Natural killer cell treated with Interleukin-12 subunit alpha and Interleukin-12 subunit beta and Interleukin-15 and Interleukin-18, amount 100 ng/mL, for 72 hours (primary cell): ENCODE data around the gene CHFR. TPM values are rescaled to one million over a fixed set of nuclear protein-coding genes. Genes with fewer than 3 reads are reported as not detected.
"Not testable (repeated sequence)": the region's sequence is repeated elsewhere in the genome, so short reads cannot be mapped to it uniquely, and the experiment has no call there.

Experiments
- ATAC-seq, 2 donors: fragments of 150-1000 bp; cut with Tn5 transposase in 1 of 2; sonication (Bioruptor Pico), chemical (Tn5 transposase) in 1 of 2; 2 replicates each; pipeline ENCODE4 v1.10.0; 2021
- DNase-seq: peaks from one replicate; pipeline ENCODE4 v3.0.0; 2022; ENCODE audit warnings: low spot score
- H3K27ac Mint-ChIP-seq, 2 donors: 1 replicate in 1 of 2; 2 replicates in 1 of 2; pipeline ENCODE4 v1.8.0; 2022; ENCODE audit warnings: mixed read lengths in 2 of 2, mild to moderate bottlenecking in 1 of 2, moderate library complexity in 1 of 2
- H3K27me3 Mint-ChIP-seq, 2 donors: 1 replicate in 1 of 2; 2 replicates in 1 of 2; pipeline ENCODE4 v1.8.0; 2022; ENCODE audit warnings: mixed read lengths in 2 of 2
- H3K36me3 Mint-ChIP-seq: one replicate; pipeline ENCODE4 v1.8.0; 2022; ENCODE audit warnings: mixed read lengths
- H3K4me1 Mint-ChIP-seq, 2 donors: 1 replicate in 1 of 2; 2 replicates in 1 of 2; pipeline ENCODE4 v1.8.0; 2022; ENCODE audit warnings: low read depth in 2 of 2, mixed read lengths in 2 of 2, mild to moderate bottlenecking in 1 of 2
- H3K4me3 Mint-ChIP-seq: one replicate; pipeline ENCODE4 v1.8.0; 2022; ENCODE audit warnings: mixed read lengths
- H3K9me3 Mint-ChIP-seq: 2 replicates; pipeline ENCODE4 v1.8.0; 2022; ENCODE audit warnings: mixed read lengths
- total RNA-seq, 2 donors: library from RNA; stranded (reverse); gene quantifications; one replicate each; pipeline ENCODE4 v1.2.3, GENCODE V29; 2022

Gene CHFR
- total RNA-seq, 2 donors from 2014 or later, result 121 to 155 TPM

- DNase-seq, result peak; percentile 93
- Mint-ChIP-seq H3K4me1 (peaks cover 29 to 36% of the 10 kb centered on the region in 2 donors), H3K27me3 (no peaks in the 10 kb centered on the region), H3K36me3 (peaks cover 20% of the 10 kb centered on the region), H3K4me3 (peak within 1 kb of the TSS; percentile 86), H3K9me3 (no peaks in the 10 kb centered on the region), H3K27ac (peak within 1 kb of the TSS; percentile 98 to 99)
- peak; percentile 96 for ATAC-seq
These were observed 58.5 kb downstream of the CHFR start, which contains the start of gene GOLGA3 for GRCh38 chr12:132828706-132829534. TSS of gene GOLGA3 (minus strand) at chr12:132828869. CDS start at chr12:132822128, 6,741 bp downstream.

GRCh38 chr12:132827763-132828703, 59.4 kb downstream of the CHFR start:
- DNase-seq, result peak; percentile 65
- peak; percentile 59 to 69 for ATAC-seq
- no peaks in the 10 kb centered on the region for H3K9me3 Mint-ChIP-seq

DNA sequence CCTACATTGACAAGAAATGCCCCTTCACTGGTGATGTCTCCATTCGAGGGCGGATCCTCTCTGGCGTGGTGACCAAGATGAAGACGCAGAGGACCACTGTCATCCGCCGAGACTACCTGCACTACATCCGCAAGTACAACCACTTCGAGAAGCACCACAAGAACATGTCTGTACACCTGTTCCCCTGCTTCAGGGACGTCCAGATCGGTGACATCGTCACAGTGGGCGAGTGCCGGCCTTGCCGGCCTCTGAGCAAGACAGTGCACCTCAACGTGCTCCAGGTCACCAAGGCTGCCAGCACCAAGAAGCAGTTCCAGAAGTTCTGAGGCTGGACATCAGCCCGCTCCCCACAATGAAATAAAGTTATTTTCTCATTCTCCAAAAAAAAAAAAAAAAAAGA, 61.5 kb downstream of the CHFR start:
- DNase-seq, result no peak
- Mint-ChIP-seq H3K27ac (peak overlapping the region in 1 of 2 donors; percentile 29), H3K4me1 (peaks cover 29% of the 10 kb centered on the region in 2 donors), H3K4me3 (no peak overlapping the region), H3K36me3 (peaks cover 11% of the 10 kb centered on the region), H3K9me3 (no peaks in the 10 kb centered on the region), H3K27me3 (no peaks in the 10 kb centered on the region)
- no peak for ATAC-seq

More at GRCh38 chr12:132827763-132828703, 59.4 kb downstream of the CHFR start:
- Mint-ChIP-seq H3K4me3 (peak overlapping the region; percentile 86), H3K27ac (peak overlapping the region; percentile 98 to 99), H3K27me3 (no peaks in the 10 kb centered on the region), H3K36me3 (peaks cover 16% of the 10 kb centered on the region), H3K4me1 (peaks cover 29 to 32% of the 10 kb centered on the region in 2 donors)

GRCh38 chr12:132825089-132825488, 62.3 kb downstream of the CHFR start:
- ATAC-seq, result no peak
- no peak for DNase-seq
- H3K27me3 Mint-ChIP-seq, result no peaks in the 10 kb centered on the region
- H3K4me3 Mint-ChIP-seq, result no peak overlapping the region
- no peak overlapping the region for H3K27ac Mint-ChIP-seq
- peaks cover 29% of the 10 kb centered on the region in 2 donors for H3K4me1 Mint-ChIP-seq
- peaks cover 11% of the 10 kb centered on the region for H3K36me3 Mint-ChIP-seq
- no peaks in the 10 kb centered on the region for H3K9me3 Mint-ChIP-seq

DNA sequence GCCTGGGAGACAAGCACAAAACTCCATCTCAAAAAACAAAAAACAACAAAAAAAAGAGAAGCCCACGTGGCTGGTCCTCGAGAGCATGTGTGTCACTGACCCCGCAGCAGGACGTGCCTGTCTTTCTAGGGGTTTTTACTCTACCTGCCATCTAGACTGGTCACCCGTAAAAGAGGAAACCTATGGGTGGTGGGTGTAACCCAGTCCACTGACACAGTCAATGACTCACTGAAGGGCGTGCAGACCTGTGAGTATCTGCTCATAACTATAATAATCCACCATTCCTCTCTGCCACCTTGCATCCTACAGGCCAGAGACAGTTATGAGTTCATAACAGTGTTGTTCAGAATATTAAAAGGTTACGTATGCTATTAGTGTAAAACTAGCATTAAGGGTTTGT, 63.4 kb downstream of the CHFR start:
- H3K4me3 Mint-ChIP-seq, result no peak overlapping the region
- H3K9me3 Mint-ChIP-seq, result no peaks in the 10 kb centered on the region
- ATAC-seq (no peak), DNase-seq (no peak)
- H3K27me3 Mint-ChIP-seq, result no peaks in the 10 kb centered on the region
- peaks cover 11% of the 10 kb centered on the region for H3K36me3 Mint-ChIP-seq
- no peak overlapping the region for H3K27ac Mint-ChIP-seq
- H3K4me1 Mint-ChIP-seq, result peaks cover 23 to 25% of the 10 kb centered on the region in 2 donors

GRCh38 chr12:132818562-132818961, 68.8 kb downstream of the CHFR start:
- Mint-ChIP-seq H3K36me3 (peaks cover 8% of the 10 kb centered on the region), H3K9me3 (no peaks in the 10 kb centered on the region), H3K27ac (peak overlapping the region; percentile 86 to 88), H3K27me3 (no peaks in the 10 kb centered on the region), H3K4me1 (peaks cover 10 to 12% of the 10 kb centered on the region in 2 donors), H3K4me3 (peak overlapping the region; percentile 70)
- DNase-seq (peak; percentile 82), ATAC-seq (peak; percentile 96 to 97)

- Mint-ChIP-seq H3K4me3 (no peak overlapping the region), H3K27me3 (no peaks in the 10 kb centered on the region), H3K36me3 (peaks cover 23% of the 10 kb centered on the region), H3K4me1 (peaks cover 18 to 22% of the 10 kb centered on the region in 2 donors), H3K9me3 (no peaks in the 10 kb centered on the region), H3K27ac (no peak overlapping the region)
- DNase-seq, result no peak
- no peak for ATAC-seq
These were observed 73.2 kb downstream of the CHFR start for GRCh38 chr12:132814232-132814631.

DNA sequence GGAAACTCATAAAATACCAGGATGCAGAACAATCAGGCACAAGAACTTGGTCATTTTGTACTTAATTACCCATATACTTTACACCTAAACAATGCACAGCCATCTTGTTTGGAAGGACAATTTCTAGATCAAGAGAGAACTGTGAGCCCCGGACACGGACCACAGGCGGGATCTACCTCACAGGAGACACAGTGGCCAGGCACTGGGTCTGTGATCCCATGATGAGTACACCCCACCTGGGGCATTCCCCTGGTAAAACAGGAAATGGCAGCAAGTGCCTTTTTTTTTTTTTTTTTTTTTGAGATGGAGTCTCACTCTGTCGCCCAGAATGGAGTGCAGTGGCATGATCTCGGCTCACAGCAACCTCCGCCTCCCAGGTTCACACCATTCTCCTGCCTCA, 74.0 kb downstream of the CHFR start:
- no peak overlapping the region for H3K27ac Mint-ChIP-seq
- H3K4me3 Mint-ChIP-seq, result no peak overlapping the region
- H3K27me3 Mint-ChIP-seq, result no peaks in the 10 kb centered on the region
- no peaks in the 10 kb centered on the region for H3K9me3 Mint-ChIP-seq
- H3K4me1 Mint-ChIP-seq, result peaks cover 12 to 17% of the 10 kb centered on the region in 2 donors
- no peak for ATAC-seq
- DNase-seq, result no peak
- peaks cover 20% of the 10 kb centered on the region for H3K36me3 Mint-ChIP-seq

- Mint-ChIP-seq H3K27me3 (no peaks in the 10 kb centered on the region), H3K4me3 (no peak overlapping the region), H3K36me3 (peaks cover 15% of the 10 kb centered on the region), H3K4me1 (peaks cover 6 to 12% of the 10 kb centered on the region in 2 donors), H3K9me3 (no peaks in the 10 kb centered on the region), H3K27ac (no peak overlapping the region)
- ATAC-seq, result peak in 1 of 2 donors; percentile 61
- no peak for DNase-seq
These were observed 74.6 kb downstream of the CHFR start for GRCh38 chr12:132812631-132813305.

DNA sequence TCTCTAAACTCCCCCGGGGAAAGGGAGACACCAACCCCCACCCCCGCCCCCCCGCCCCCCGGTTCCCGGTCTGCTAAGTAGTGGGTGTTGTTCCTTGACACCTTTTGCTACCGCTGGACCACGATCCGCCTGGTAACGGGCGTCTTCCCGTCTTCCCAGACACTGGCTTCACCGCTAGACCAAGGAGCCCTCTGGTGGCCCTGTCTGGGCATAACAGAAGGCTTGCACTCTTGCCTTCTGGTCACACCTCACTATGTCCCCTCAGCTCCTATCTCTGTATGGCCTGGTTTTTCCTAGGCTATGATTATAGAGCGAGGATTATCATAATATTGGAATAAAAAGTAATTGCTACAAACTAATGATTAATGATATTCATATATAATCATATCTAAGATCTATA, 78.0 kb downstream of the CHFR start:
- H3K36me3 Mint-ChIP-seq, result peaks cover 15% of the 10 kb centered on the region
- not testable (repeated sequence) for DNase-seq

DNA sequence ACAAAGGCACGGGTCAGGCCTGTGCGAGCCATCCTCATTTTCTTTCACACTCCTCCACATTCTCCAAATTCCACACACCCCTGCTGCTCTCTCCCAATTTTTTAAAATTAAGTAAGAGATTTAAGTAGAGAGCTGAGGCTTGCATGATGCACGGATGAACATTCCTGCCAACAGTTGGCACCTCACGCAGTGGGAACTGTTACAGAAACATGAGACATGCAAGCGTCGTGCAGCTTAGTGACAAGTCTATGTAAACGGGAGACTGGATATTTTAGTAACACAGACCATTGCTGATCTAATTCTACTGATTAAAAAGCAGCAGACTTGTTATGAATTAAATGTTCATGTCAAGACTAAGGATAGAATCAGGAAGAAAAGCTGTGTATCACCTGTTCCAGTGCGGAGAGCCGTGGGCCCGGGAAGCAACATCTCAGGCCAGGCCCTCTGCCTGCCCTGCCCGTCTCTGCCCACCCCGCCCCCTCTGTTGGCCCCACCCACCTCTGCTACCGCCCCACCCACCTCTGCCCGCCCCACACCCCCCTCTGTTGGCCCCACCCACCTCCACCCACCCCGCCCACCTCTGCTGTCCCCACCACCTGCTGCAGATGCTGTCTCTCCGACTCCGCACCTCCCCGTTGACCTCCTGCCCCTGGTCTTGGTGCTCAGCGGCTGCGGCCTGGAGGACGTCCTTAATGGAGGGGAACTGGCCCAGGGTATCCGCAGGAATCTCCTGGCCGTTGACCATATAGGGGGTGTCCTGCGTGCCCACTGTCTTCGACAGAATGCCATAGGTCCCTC, 79.9 kb downstream of the CHFR start:
- Mint-ChIP-seq H3K27me3 (no peaks in the 10 kb centered on the region), H3K4me3 (no peak overlapping the region), H3K36me3 (peaks cover 11% of the 10 kb centered on the region), H3K27ac (no peak overlapping the region), H3K9me3 (no peaks in the 10 kb centered on the region), H3K4me1 (peaks cover 5 to 14% of the 10 kb centered on the region in 2 donors)
- ATAC-seq (no peak), DNase-seq (no peak)

More for the DNA sequence above, 78.0 kb downstream of the CHFR start:
- not testable (repeated sequence) for H3K27ac Mint-ChIP-seq, H3K4me3 Mint-ChIP-seq, H3K9me3 Mint-ChIP-seq, ATAC-seq, H3K27me3 Mint-ChIP-seq
- H3K4me1 Mint-ChIP-seq, result peaks cover 6 to 16% of the 10 kb centered on the region in 2 donors

DNA sequence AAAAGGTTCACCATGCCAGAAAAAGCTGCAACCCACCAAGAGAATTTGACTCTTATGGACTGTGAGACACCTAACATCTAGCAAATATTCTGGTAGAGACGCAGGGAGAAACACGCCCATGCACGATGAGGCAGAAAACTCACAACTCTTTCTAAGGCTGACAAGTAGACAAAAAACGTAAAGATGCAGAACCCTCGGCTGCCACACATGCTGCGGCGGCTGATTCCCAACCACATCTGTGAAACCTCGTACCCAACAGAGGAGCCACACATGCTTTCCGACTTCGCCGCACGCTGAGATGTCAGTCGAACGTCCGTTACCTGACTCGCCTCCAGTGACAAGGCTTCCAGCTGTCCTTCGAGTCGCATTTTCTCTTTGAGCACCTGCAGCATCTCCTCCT, 80.5 kb downstream of the CHFR start:
- Mint-ChIP-seq H3K4me3 (no peak overlapping the region), H3K27ac (no peak overlapping the region), H3K36me3 (peaks cover 6% of the 10 kb centered on the region), H3K9me3 (no peaks in the 10 kb centered on the region), H3K4me1 (peaks cover 0 to 11% of the 10 kb centered on the region in 2 donors), H3K27me3 (no peaks in the 10 kb centered on the region)
- no peak for ATAC-seq
- no peak for DNase-seq
